Effector memory CD4-positive, alpha-beta T cell (primary cell): ENCODE results near the gene ADD2.

Experiments used
- DNase-seq, 3 donors: peaks; one replicate each; pipeline ENCODE4 v3.0.0-alpha.2; 2020
- H3K27ac ChIP-seq: 2 replicates; pipeline ENCODE4 v1.7.0; 2013; ENCODE audit warnings: mild to moderate bottlenecking, low read length, moderate library complexity; ENCODE audit not compliant: insufficient read depth, poor library complexity, severe bottlenecking
- H3K27me3 ChIP-seq: replicated peaks from 2 replicates; pipeline ENCODE4 v1.7.0; 2013; ENCODE audit warnings: mild to moderate bottlenecking, low read length; ENCODE audit not compliant: insufficient read depth, control insufficient read depth, poor library complexity, severe bottlenecking
- H3K36me3 ChIP-seq: 2 replicates; pipeline ENCODE4 v1.7.0; 2013; ENCODE audit warnings: mild to moderate bottlenecking, low read length, moderate library complexity; ENCODE audit not compliant: control insufficient read depth, insufficient read depth
- H3K4me1 ChIP-seq: 2 replicates; pipeline ENCODE4 v1.7.0; 2013; ENCODE audit warnings: low read length, mild to moderate bottlenecking; ENCODE audit not compliant: control insufficient read depth, insufficient read depth, poor library complexity, severe bottlenecking
- H3K4me3 ChIP-seq: 2 replicates; pipeline ENCODE4 v1.7.0; 2013; ENCODE audit warnings: low read length, low read depth, mild to moderate bottlenecking; ENCODE audit not compliant: insufficient read depth, poor library complexity, severe bottlenecking
- H3K9me3 ChIP-seq: 2 replicates; pipeline ENCODE4 v1.7.0; 2013; ENCODE audit warnings: mild to moderate bottlenecking, low read length, moderate library complexity; ENCODE audit not compliant: control insufficient read depth

ADD2 gene

GRCh38 chr2:70724366-70724765 lies 43.6 kb downstream of the ADD2 start:
- no peaks in the 10 kb centered on the region for H3K27me3 ChIP-seq
- no peak for DNase-seq
- H3K36me3 ChIP-seq, result no peaks in the 10 kb centered on the region
- no peak overlapping the region for H3K4me3 ChIP-seq
- no peaks in the 10 kb centered on the region for H3K4me1 ChIP-seq
- no peaks in the 10 kb centered on the region for H3K9me3 ChIP-seq
- no peak overlapping the region for H3K27ac ChIP-seq

GRCh38 chr2:70723286-70723885 lies 44.6 kb downstream of the ADD2 start:
- H3K4me1 ChIP-seq, result no peaks in the 10 kb centered on the region
- no peak overlapping the region for H3K4me3 ChIP-seq
- H3K9me3 ChIP-seq, result no peaks in the 10 kb centered on the region
- no peaks in the 10 kb centered on the region for H3K36me3 ChIP-seq
- DNase-seq, result no peak
- H3K27me3 ChIP-seq, result no peaks in the 10 kb centered on the region
- H3K27ac ChIP-seq, result no peak overlapping the region

GRCh38 chr2:70720124-70720523 lies 47.9 kb downstream of the ADD2 start:
- H3K27me3 ChIP-seq, result no peaks in the 10 kb centered on the region
- H3K9me3 ChIP-seq, result no peaks in the 10 kb centered on the region

GRCh38 chr2:70719231-70719630 lies 48.8 kb downstream of the ADD2 start:
- DNase-seq, result no peak
- H3K4me3 ChIP-seq, result no peak overlapping the region
- no peaks in the 10 kb centered on the region for H3K36me3 ChIP-seq
- H3K27ac ChIP-seq, result no peak overlapping the region
- no peaks in the 10 kb centered on the region for H3K27me3 ChIP-seq
- H3K4me1 ChIP-seq, result no peaks in the 10 kb centered on the region
- H3K9me3 ChIP-seq, result no peaks in the 10 kb centered on the region

More at GRCh38 chr2:70720124-70720523, 47.9 kb downstream of the ADD2 start:
- H3K4me1 ChIP-seq, result no peaks in the 10 kb centered on the region
- no peak overlapping the region for H3K4me3 ChIP-seq
- H3K36me3 ChIP-seq, result no peaks in the 10 kb centered on the region
- no peak for DNase-seq
- no peak overlapping the region for H3K27ac ChIP-seq

GRCh38 chr2:70718736-70719135 lies 49.3 kb downstream of the ADD2 start:
- Histone ChIP-seq H3K27ac (no peak overlapping the region), H3K4me3 (no peak overlapping the region), H3K36me3 (no peaks in the 10 kb centered on the region), H3K27me3 (no peaks in the 10 kb centered on the region), H3K4me1 (no peaks in the 10 kb centered on the region), H3K9me3 (no peaks in the 10 kb centered on the region)
- DNase-seq, result no peak

GRCh38 chr2:70718241-70718640 lies 49.8 kb downstream of the ADD2 start:
- no peak for DNase-seq
- Histone ChIP-seq H3K27me3 (no peaks in the 10 kb centered on the region), H3K9me3 (no peaks in the 10 kb centered on the region), H3K36me3 (no peaks in the 10 kb centered on the region), H3K4me3 (no peak overlapping the region), H3K4me1 (no peaks in the 10 kb centered on the region), H3K27ac (no peak overlapping the region)

GRCh38 chr2:70717431-70718038 lies 50.5 kb downstream of the ADD2 start:
- H3K4me1 ChIP-seq, result no peaks in the 10 kb centered on the region
- no peak overlapping the region for H3K27ac ChIP-seq

GRCh38 chr2:70716951-70717350 lies 51.0 kb downstream of the ADD2 start:
- H3K4me1 ChIP-seq, result no peaks in the 10 kb centered on the region

More at GRCh38 chr2:70717431-70718038, 50.5 kb downstream of the ADD2 start:
- Histone ChIP-seq H3K27me3 (no peaks in the 10 kb centered on the region), H3K4me3 (no peak overlapping the region), H3K36me3 (no peaks in the 10 kb centered on the region), H3K9me3 (no peaks in the 10 kb centered on the region)
- DNase-seq, result no peak

GRCh38 chr2:70716131-70716743 lies 51.8 kb downstream of the ADD2 start:
- DNase-seq, result no peak
- no peaks in the 10 kb centered on the region for H3K27me3 ChIP-seq
- H3K27ac ChIP-seq, result no peak overlapping the region
- H3K36me3 ChIP-seq, result no peaks in the 10 kb centered on the region
- no peak overlapping the region for H3K4me3 ChIP-seq
- no peaks in the 10 kb centered on the region for H3K9me3 ChIP-seq
- H3K4me1 ChIP-seq, result no peaks in the 10 kb centered on the region

More at GRCh38 chr2:70716951-70717350, 51.0 kb downstream of the ADD2 start:
- no peaks in the 10 kb centered on the region for H3K9me3 ChIP-seq
- no peak overlapping the region for H3K4me3 ChIP-seq
- H3K36me3 ChIP-seq, result no peaks in the 10 kb centered on the region
- DNase-seq, result no peak
- H3K27ac ChIP-seq, result no peak overlapping the region
- H3K27me3 ChIP-seq, result no peaks in the 10 kb centered on the region
